HCT116 (cell line): ENCODE data around the gene EXOC6B. TPM values are rescaled to one million over a fixed set of nuclear protein-coding genes. Genes with fewer than 3 reads are reported as not detected.

ENCODE experiments used
- ATAC-seq: fragments of 200-7000 bp; cut with Tn5 transposase; 2 replicates; pipeline ENCODE4 v1.9.1; 2020; ENCODE audit warnings: mild to moderate bottlenecking, moderate library complexity
- BruUV-seq: library from RNA; stranded (reverse); fragments of 400-500 nt; replicated peaks from 2 replicates; lab custom pipeline; 2021; lab: Mats Ljungman, UMichigan
- CTCF ChIA-PET: fragments of 300-600 bp; sonication (Branson Sonifier 250); formaldehyde crosslinking; loops from one replicate; lab custom pipeline; 2021; ENCODE audit warnings: antibody characterized with exemption; lab: Charles Lee
- POLR2A ChIA-PET: fragments of 300-600, 350-600 bp; sonication (Branson Sonifier 250); formaldehyde crosslinking; loops from one replicate; lab custom pipeline; 2021; ENCODE audit warnings: antibody characterized with exemption; lab: Charles Lee
- RAD21 ChIA-PET, 2 experiments: fragments of 300-600 bp; sonication (Branson Sonifier 250); formaldehyde crosslinking; loops; one replicate each; lab custom pipeline; 2023; ENCODE audit warnings: low total read pairs in 2 of 2; ENCODE audit not compliant: uncharacterized antibody in 2 of 2, unreplicated experiment in 2 of 2, low non-redundant PET in 1 of 2; lab: Charles Lee
- DNase-seq: peaks from one replicate; pipeline ENCODE4 v3.0.0-alpha.2; 2010; ENCODE audit warnings: low read depth, low spot score
- H2AFZ ChIP-seq: fragments of 200-600 bp; shearing (Covaris generic), sonication (generic); 2 replicates; pipeline ENCODE4 v1.6.1; 2017; ENCODE audit warnings: low read depth, mixed run types, mixed read lengths, antibody characterized with exemption, low read length; ENCODE audit not compliant: poor library complexity, severe bottlenecking
- H3K27ac ChIP-seq: 2 replicates; pipeline ENCODE4 v1.5.1; 2012; ENCODE audit warnings: low read depth, low read length
- H3K27me3 ChIP-seq: fragments of 200-600 bp; sonication (generic); 2 replicates; pipeline ENCODE4 v1.6.1; 2016; ENCODE audit warnings: mixed run types, low read length, mixed read lengths; ENCODE audit not compliant: insufficient read depth
- H3K36me3 ChIP-seq, 2 experiments: fragments of 200-500 bp in 1 of 2; fragments of 200-600 bp in 1 of 2; sonication (Bioruptor generic) in 1 of 2; sonication (generic) in 1 of 2; 2 replicates each; pipeline versions ENCODE4 v1.5.1 to v1.6.1; 2014 to 2016; ENCODE audit warnings: low read length in 2 of 2, inconsistent platforms in 1 of 2, mixed read lengths in 1 of 2, mixed run types in 1 of 2; ENCODE audit not compliant: insufficient read depth in 2 of 2, control insufficient read depth in 1 of 2
- H3K4me1 ChIP-seq, 2 experiments: fragments of 200-600 bp in 1 of 2; sonication (generic) in 1 of 2; 2 replicates each; pipeline versions ENCODE4 v1.5.1 to v1.6.1; 2012 to 2017; ENCODE audit warnings: low read length in 2 of 2, inconsistent platforms in 1 of 2, mild to moderate bottlenecking in 1 of 2, mixed read lengths in 1 of 2, mixed run types in 1 of 2, moderate library complexity in 1 of 2; ENCODE audit not compliant: insufficient read depth in 2 of 2, control insufficient read depth in 1 of 2
- H3K4me2 ChIP-seq: fragments of 200-600 bp; sonication (generic); 2 replicates; pipeline ENCODE4 v1.6.1; 2017; ENCODE audit warnings: mixed run types, low read length, mixed read lengths
- H3K4me3 ChIP-seq, 2 experiments: fragments of 200-600 bp in 1 of 2; sonication (generic) in 1 of 2; replicated peaks in 1 of 2; 2 replicates each; pipeline ENCODE4 v1.5.1; 2011 to 2016; ENCODE audit warnings: low read length in 2 of 2, control low read depth in 1 of 2, low read depth in 1 of 2, mild to moderate bottlenecking in 1 of 2, mixed read lengths in 1 of 2, mixed run types in 1 of 2
- H3K79me2 ChIP-seq: fragments of 200-600 bp; sonication (generic); 2 replicates; pipeline ENCODE4 v1.6.1; 2017; ENCODE audit warnings: mild to moderate bottlenecking, mixed run types, low read length, moderate library complexity, mixed read lengths; ENCODE audit not compliant: insufficient read depth
- H3K9ac ChIP-seq: fragments of 200-600 bp; sonication (generic); 2 replicates; pipeline ENCODE4 v1.6.1; 2016; ENCODE audit warnings: low read length, mixed read lengths
- H3K9me2 ChIP-seq: fragments of 200-600 bp; sonication (generic), shearing (Covaris generic); 2 replicates; pipeline ENCODE4 v1.6.1; 2017; ENCODE audit warnings: mixed run types, mild to moderate bottlenecking, moderate library complexity; ENCODE audit not compliant: insufficient read depth
- H3K9me3 ChIP-seq, 2 experiments: fragments of 200-500 bp in 1 of 2; fragments of 200-600 bp in 1 of 2; sonication (Bioruptor generic) in 1 of 2; sonication (generic) in 1 of 2; 2 replicates each; pipeline ENCODE4 v1.6.1; 2014 to 2017; ENCODE audit warnings: low read length in 2 of 2, mixed read lengths in 2 of 2, inconsistent platforms in 1 of 2, low read depth in 1 of 2, mild to moderate bottlenecking in 1 of 2, mixed run types in 1 of 2, moderate library complexity in 1 of 2; ENCODE audit not compliant: control insufficient read depth in 1 of 2, insufficient read depth in 1 of 2
- H4K20me1 ChIP-seq: fragments of 200-600 bp; sonication (generic), shearing (Covaris generic); 2 replicates; pipeline ENCODE4 v1.6.1; 2017; ENCODE audit warnings: mixed run types, mild to moderate bottlenecking, moderate library complexity; ENCODE audit not compliant: insufficient read depth
- CEBPB ChIP-seq: IDR thresholded peaks from 2 replicates; pipeline ENCODE4 v1.6.1; 2012; ENCODE audit warnings: low read depth
- ELF1 ChIP-seq: IDR thresholded peaks from 2 replicates; pipeline ENCODE4 v1.6.1; 2012; ENCODE audit warnings: low read depth, borderline replicate concordance
- FOSL1 ChIP-seq: IDR thresholded peaks from 2 replicates; pipeline ENCODE4 v1.6.1; 2012; ENCODE audit warnings: low read depth
- JUND ChIP-seq: IDR thresholded peaks from 2 replicates; pipeline ENCODE4 v1.6.1; 2012
- POLR2A ChIP-seq: IDR thresholded peaks from 2 replicates; pipeline ENCODE4 v1.7.0; 2011; ENCODE audit warnings: borderline replicate concordance; ENCODE audit not compliant: insufficient read depth, insufficient read length; ENCODE audit errors: extremely low read depth
- POLR2AphosphoS5 ChIP-seq: IDR thresholded peaks from 2 replicates; pipeline ENCODE4 v1.6.1; 2011; ENCODE audit warnings: mild to moderate bottlenecking, low read depth, low read length, moderate library complexity
- SRF ChIP-seq: IDR thresholded peaks from 2 replicates; pipeline ENCODE4 v1.6.1; 2012; ENCODE audit warnings: low read depth
- TCF7L2 ChIP-seq: IDR thresholded peaks from 2 replicates; pipeline ENCODE4 v1.7.0; 2011; ENCODE audit warnings: borderline replicate concordance, inconsistent platforms; ENCODE audit not compliant: insufficient read depth, insufficient read length; ENCODE audit errors: extremely low read depth
- YY1 ChIP-seq: IDR thresholded peaks from 2 replicates; pipeline ENCODE4 v1.6.1; 2011; ENCODE audit warnings: low read length, low read depth, moderate library complexity, mild to moderate bottlenecking; ENCODE audit not compliant: insufficient replicate concordance; ENCODE audit errors: extremely low read depth
- ZFX ChIP-seq: fragments of 450-650 bp; IDR thresholded peaks from 2 replicates; pipeline ENCODE4 v1.6.1; 2017
- ZNF274 ChIP-seq: fragments of 200-500 bp; sonication (Bioruptor generic); IDR thresholded peaks from 2 replicates; pipeline ENCODE4 v1.6.1; 2014; ENCODE audit warnings: mild to moderate bottlenecking, low read depth, low read length, inconsistent platforms
- intact Hi-C: fragments of 100-400 bp; cut with micrococcal nuclease; formaldehyde crosslinking; loops from 2 replicates; pipeline ENCODE4 v1.10.0; 2022
- total RNA-seq: library from RNA; stranded (reverse); gene quantifications from one replicate; pipeline ENCODE4 v1.2.1, GENCODE V29; 2021; ENCODE audit not compliant: unreplicated experiment
- TF ChIP-seq, protein P1 (sequence below): IDR thresholded peaks from 2 replicates; pipeline ENCODE4 v1.6.1; 2012; ENCODE audit warnings: low read depth
- TF ChIP-seq, protein P2 (sequence below), 3 experiments: fragments of 200-600 bp in 1 of 3; sonication (generic) in 1 of 3; IDR thresholded peaks in 2 of 3; conservative IDR thresholded peaks in 1 of 3; 2 replicates each; pipeline ENCODE4 v1.5.1; 2012 to 2017; ENCODE audit warnings: low read depth in 2 of 3, low read length in 2 of 3, antibody characterized with exemption in 1 of 3, borderline replicate concordance in 1 of 3, control low read depth in 1 of 3, mild to moderate bottlenecking in 1 of 3, mixed read lengths in 1 of 3, mixed run types in 1 of 3, moderate library complexity in 1 of 3; ENCODE audit not compliant: insufficient read depth in 1 of 3
- TF ChIP-seq, protein P3 (sequence below): IDR thresholded peaks from 2 replicates; pipeline ENCODE4 v1.6.1; 2012

Gene EXOC6B
- total RNA-seq, 1 experiment from 2014 or later, result 25.4 TPM

DNA sequence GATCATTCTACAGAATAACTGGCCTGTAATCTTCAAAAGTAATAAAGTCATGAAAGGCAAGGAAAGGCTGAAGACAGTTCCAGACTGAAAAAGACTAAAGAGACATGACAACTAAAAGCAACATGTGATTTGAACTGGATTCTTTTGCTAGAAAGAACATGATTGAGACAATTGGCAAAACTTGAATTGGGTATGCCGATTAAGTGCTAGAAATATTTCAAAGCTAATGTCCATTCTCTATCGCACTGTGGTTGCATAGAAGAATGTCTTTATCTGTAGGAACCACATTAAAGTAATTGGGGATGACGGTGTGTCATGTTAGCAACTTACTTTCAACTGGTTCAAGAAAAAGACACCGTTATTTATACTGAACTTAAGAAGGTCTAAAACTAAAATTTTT lies 98.5 kb downstream of the EXOC6B start:
- no peaks in the 10 kb centered on the region for H3K27me3 ChIP-seq
- H3K4me1 ChIP-seq, result no peaks in the 10 kb centered on the region
- no peaks in the 10 kb centered on the region for H3K9me2 ChIP-seq
- H3K79me2 ChIP-seq, result no peaks in the 10 kb centered on the region
- H3K4me3 ChIP-seq, result no peak overlapping the region
- DNase-seq (no peak), ATAC-seq (no peak)
- ChIA-PET RAD21 (no interaction called here), CTCF (no interaction called here), POLR2A (no interaction called here)
- BruUV-seq, result no TSS peak
- no peak overlapping the region for H3K27ac ChIP-seq
- TF ChIP-seq YY1, result no peak
- TF ChIP-seq, protein P1, sequence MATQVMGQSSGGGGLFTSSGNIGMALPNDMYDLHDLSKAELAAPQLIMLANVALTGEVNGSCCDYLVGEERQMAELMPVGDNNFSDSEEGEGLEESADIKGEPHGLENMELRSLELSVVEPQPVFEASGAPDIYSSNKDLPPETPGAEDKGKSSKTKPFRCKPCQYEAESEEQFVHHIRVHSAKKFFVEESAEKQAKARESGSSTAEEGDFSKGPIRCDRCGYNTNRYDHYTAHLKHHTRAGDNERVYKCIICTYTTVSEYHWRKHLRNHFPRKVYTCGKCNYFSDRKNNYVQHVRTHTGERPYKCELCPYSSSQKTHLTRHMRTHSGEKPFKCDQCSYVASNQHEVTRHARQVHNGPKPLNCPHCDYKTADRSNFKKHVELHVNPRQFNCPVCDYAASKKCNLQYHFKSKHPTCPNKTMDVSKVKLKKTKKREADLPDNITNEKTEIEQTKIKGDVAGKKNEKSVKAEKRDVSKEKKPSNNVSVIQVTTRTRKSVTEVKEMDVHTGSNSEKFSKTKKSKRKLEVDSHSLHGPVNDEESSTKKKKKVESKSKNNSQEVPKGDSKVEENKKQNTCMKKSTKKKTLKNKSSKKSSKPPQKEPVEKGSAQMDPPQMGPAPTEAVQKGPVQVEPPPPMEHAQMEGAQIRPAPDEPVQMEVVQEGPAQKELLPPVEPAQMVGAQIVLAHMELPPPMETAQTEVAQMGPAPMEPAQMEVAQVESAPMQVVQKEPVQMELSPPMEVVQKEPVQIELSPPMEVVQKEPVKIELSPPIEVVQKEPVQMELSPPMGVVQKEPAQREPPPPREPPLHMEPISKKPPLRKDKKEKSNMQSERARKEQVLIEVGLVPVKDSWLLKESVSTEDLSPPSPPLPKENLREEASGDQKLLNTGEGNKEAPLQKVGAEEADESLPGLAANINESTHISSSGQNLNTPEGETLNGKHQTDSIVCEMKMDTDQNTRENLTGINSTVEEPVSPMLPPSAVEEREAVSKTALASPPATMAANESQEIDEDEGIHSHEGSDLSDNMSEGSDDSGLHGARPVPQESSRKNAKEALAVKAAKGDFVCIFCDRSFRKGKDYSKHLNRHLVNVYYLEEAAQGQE, result no peak
- TF ChIP-seq, protein P2, sequence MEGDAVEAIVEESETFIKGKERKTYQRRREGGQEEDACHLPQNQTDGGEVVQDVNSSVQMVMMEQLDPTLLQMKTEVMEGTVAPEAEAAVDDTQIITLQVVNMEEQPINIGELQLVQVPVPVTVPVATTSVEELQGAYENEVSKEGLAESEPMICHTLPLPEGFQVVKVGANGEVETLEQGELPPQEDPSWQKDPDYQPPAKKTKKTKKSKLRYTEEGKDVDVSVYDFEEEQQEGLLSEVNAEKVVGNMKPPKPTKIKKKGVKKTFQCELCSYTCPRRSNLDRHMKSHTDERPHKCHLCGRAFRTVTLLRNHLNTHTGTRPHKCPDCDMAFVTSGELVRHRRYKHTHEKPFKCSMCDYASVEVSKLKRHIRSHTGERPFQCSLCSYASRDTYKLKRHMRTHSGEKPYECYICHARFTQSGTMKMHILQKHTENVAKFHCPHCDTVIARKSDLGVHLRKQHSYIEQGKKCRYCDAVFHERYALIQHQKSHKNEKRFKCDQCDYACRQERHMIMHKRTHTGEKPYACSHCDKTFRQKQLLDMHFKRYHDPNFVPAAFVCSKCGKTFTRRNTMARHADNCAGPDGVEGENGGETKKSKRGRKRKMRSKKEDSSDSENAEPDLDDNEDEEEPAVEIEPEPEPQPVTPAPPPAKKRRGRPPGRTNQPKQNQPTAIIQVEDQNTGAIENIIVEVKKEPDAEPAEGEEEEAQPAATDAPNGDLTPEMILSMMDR (IDR thresholded peaks at IDR 0.05 in 2 of 3, conservative IDR thresholded peaks at IDR 0.05 in 1 of 3; ENCODE audit: borderline replicate concordance in 1 of 3, insufficient read depth in 1 of 3, low read depth in 2 of 3, low read length in 2 of 3), result no peak
- TF ChIP-seq POLR2A, result no peak
- TF ChIP-seq ELF1, result no peak
- no peak for TF ChIP-seq ZFX
- TF ChIP-seq, protein P3, sequence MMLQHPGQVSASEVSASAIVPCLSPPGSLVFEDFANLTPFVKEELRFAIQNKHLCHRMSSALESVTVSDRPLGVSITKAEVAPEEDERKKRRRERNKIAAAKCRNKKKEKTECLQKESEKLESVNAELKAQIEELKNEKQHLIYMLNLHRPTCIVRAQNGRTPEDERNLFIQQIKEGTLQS, result no peak
- no peak for TF ChIP-seq FOSL1
- TF ChIP-seq SRF, result no peak
- TF ChIP-seq TCF7L2, result no peak
- no peak for TF ChIP-seq POLR2AphosphoS5
- TF ChIP-seq JUND, result no peak
- no peak for TF ChIP-seq CEBPB
- no peak for TF ChIP-seq ZNF274
- no peak overlapping the region for H2AFZ ChIP-seq
- no peaks in the 10 kb centered on the region for H4K20me1 ChIP-seq
- intact Hi-C loops, result no loop called here
- no peaks in the 10 kb centered on the region for H3K9me3 ChIP-seq
- H3K9ac ChIP-seq, result no peak overlapping the region
- H3K4me2 ChIP-seq, result no peak overlapping the region
- H3K36me3 ChIP-seq, result no peaks in the 10 kb centered on the region
